Left ventricle myocardium inferior (tissue), 1 donor: Measurements from ENCODE around the gene MACROD2. TPM values are rescaled to one million over a fixed set of nuclear protein-coding genes. Genes with fewer than 3 reads are reported as not detected.

Source experiments
- DNase-seq: peaks from one replicate; pipeline ENCODE4 v3.0.0-alpha.2; 2020
- H3K27ac ChIP-seq: fragments of 200-600 bp; replicated peaks from 2 replicates; pipeline ENCODE4 v1.8.0; 2021
- H3K27me3 ChIP-seq: fragments of 200-600 bp; 2 replicates; pipeline ENCODE4 v1.8.0; 2021; ENCODE audit warnings: low read depth
- H3K36me3 ChIP-seq: fragments of 200-600 bp; 2 replicates; pipeline ENCODE4 v1.8.0; 2021
- H3K4me1 ChIP-seq: fragments of 200-600 bp; 2 replicates; pipeline ENCODE4 v1.8.0; 2021
- H3K4me3 ChIP-seq: fragments of 200-600 bp; 2 replicates; pipeline ENCODE4 v1.8.0; 2021; ENCODE audit warnings: mild to moderate bottlenecking, moderate library complexity
- H3K9me3 ChIP-seq: fragments of 200-600 bp; replicated peaks from 2 replicates; pipeline ENCODE4 v1.8.0; 2021
- intact Hi-C: fragments of 100-400 bp; cut with micrococcal nuclease; formaldehyde crosslinking; loops from one replicate; pipeline ENCODE4 v1.11.0; 2022
- total RNA-seq: library from RNA; stranded (reverse); fragmentation: NEBNext Ultra II Directional; extraction: Animal tissue kit (Norgen Biotek cat#: 25700); gene quantifications from one replicate; pipeline ENCODE4 v1.2.1, GENCODE V29; 2021
- TF ChIP-seq, protein P1 (sequence below): fragments of 200-600 bp; IDR thresholded peaks from 2 replicates; pipeline ENCODE4 v1.8.0; 2021; ENCODE audit warnings: antibody characterized with exemption, mild to moderate bottlenecking, borderline replicate concordance
- donor health status: DM: no; HTN: yes; CAD: no; lungs with severe emphysema.

The MACROD2 gene
- total RNA-seq, 1 donor from 2014 or later: 3.6 TPM

DNA sequence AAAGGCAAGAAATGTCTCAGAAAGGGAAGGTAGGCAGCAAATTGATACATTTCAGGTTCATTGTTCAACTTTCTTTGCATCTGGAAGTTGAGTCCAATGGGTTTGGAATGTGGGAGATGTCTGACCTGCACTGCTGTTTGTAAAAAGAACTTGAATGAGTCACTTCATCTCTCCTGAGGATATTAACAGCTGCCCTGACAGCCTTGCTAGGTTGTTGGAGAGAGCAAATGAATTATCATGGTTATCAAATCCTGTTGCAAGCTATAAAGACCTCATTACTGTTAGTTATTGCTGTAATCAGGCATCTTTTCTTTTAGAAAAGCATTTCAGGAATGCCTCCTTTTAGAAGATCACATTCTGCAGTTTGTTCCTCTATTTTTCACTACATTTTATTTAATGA is 365.1 kb downstream of the MACROD2 start:
- DNase-seq: no peak
- H3K4me3 ChIP-seq: no peak overlapping the region

DNA sequence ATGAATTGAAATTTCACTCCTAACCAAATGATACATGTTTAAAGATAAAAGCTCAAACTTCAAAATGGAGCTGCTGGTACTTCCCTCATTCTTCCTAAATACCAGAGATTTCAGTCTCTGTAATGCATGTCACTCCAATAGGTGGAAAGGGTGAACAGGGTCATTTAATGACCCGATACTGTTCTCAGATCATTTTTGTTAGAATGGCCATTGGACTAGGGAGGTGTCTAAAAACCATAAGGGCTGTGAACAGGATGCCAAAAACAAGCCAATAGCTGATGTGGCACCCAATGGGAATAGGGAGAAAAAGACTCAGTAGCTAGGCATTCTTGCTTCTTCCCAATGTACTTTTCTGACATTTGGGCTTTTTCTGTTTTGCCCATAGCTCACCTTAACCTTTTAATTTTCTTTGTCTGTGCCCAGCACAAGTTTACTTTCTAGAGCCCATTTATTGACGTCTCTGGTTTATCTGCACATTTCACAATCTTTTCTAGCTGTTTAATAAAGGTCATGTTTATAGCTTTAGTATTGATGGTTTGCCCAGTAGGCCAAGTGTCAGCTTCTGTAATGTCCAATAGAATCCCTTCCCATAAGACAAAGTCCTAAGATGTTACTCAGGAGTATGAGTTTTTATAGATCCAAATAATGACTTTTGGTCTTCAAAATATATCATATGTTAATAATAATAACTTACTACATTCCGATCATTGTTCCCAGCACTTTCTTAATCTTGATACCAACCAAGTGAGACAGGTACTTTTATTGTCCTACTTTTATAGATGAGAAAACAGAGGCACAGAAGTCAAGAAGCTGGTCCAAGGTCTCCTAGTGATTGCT is 366.4 kb downstream of the MACROD2 start:
- intact Hi-C loops: no loop called here
- Histone ChIP-seq H3K36me3 (no peaks in the 10 kb centered on the region), H3K9me3 (peaks cover 24% of the 10 kb centered on the region)

More for the DNA sequence above, 365.1 kb downstream of the MACROD2 start:
- H3K9me3 ChIP-seq: peaks cover 11% of the 10 kb centered on the region
- no peaks in the 10 kb centered on the region for H3K4me1 ChIP-seq
- intact Hi-C loops: no loop called here
- no peaks in the 10 kb centered on the region for H3K36me3 ChIP-seq
- H3K27ac ChIP-seq: no peak overlapping the region
- TF ChIP-seq, protein P1, sequence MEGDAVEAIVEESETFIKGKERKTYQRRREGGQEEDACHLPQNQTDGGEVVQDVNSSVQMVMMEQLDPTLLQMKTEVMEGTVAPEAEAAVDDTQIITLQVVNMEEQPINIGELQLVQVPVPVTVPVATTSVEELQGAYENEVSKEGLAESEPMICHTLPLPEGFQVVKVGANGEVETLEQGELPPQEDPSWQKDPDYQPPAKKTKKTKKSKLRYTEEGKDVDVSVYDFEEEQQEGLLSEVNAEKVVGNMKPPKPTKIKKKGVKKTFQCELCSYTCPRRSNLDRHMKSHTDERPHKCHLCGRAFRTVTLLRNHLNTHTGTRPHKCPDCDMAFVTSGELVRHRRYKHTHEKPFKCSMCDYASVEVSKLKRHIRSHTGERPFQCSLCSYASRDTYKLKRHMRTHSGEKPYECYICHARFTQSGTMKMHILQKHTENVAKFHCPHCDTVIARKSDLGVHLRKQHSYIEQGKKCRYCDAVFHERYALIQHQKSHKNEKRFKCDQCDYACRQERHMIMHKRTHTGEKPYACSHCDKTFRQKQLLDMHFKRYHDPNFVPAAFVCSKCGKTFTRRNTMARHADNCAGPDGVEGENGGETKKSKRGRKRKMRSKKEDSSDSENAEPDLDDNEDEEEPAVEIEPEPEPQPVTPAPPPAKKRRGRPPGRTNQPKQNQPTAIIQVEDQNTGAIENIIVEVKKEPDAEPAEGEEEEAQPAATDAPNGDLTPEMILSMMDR: no peak
- H3K27me3 ChIP-seq: no peaks in the 10 kb centered on the region

GRCh38 chr20:14374196-14374595 is 378.9 kb downstream of the MACROD2 start:
- Histone ChIP-seq H3K4me3 (no peak overlapping the region), H3K9me3 (no peaks in the 10 kb centered on the region), H3K36me3 (no peaks in the 10 kb centered on the region), H3K27ac (no peak overlapping the region), H3K4me1 (no peaks in the 10 kb centered on the region), H3K27me3 (no peaks in the 10 kb centered on the region)
- TF ChIP-seq, protein P1: no peak
- intact Hi-C loops: no loop called here
- no peak for DNase-seq

More for the DNA sequence above, 366.4 kb downstream of the MACROD2 start:
- Histone ChIP-seq H3K4me1 (no peaks in the 10 kb centered on the region), H3K27ac (no peak overlapping the region), H3K4me3 (no peak overlapping the region), H3K27me3 (no peaks in the 10 kb centered on the region)
- TF ChIP-seq, protein P1: no peak
- DNase-seq: no peak

- no peak overlapping the region for H3K27ac ChIP-seq
- no peaks in the 10 kb centered on the region for H3K4me1 ChIP-seq
- TF ChIP-seq, protein P1: no peak
- no peak for DNase-seq
- no peaks in the 10 kb centered on the region for H3K27me3 ChIP-seq
- no peaks in the 10 kb centered on the region for H3K36me3 ChIP-seq
- H3K4me3 ChIP-seq: no peak overlapping the region
- intact Hi-C loops: no loop called here
- no peaks in the 10 kb centered on the region for H3K9me3 ChIP-seq
Measured at GRCh38 chr20:14375416-14375985, 380.2 kb downstream of the MACROD2 start.

GRCh38 chr20:14378326-14378725 is 383.0 kb downstream of the MACROD2 start:
- no peaks in the 10 kb centered on the region for H3K36me3 ChIP-seq
- H3K9me3 ChIP-seq: no peaks in the 10 kb centered on the region
- no peak overlapping the region for H3K27ac ChIP-seq
- intact Hi-C loops: no loop called here
- TF ChIP-seq, protein P1: no peak
- no peak for DNase-seq
- no peak overlapping the region for H3K4me3 ChIP-seq
- H3K27me3 ChIP-seq: no peaks in the 10 kb centered on the region
- no peaks in the 10 kb centered on the region for H3K4me1 ChIP-seq
